Body of pancreas (tissue), 4 donors: ENCODE measurements around the gene TMEM229A. TPM values are rescaled to one million over a fixed set of nuclear protein-coding genes. Genes with fewer than 3 reads are reported as not detected.
"Not testable (repeated sequence)": the region's sequence is repeated elsewhere in the genome, so short reads cannot be mapped to it uniquely, and the experiment has no call there.

ENCODE experiments used
- ATAC-seq: fragments of 150-250 bp; one replicate; pipeline ENCODE4 v1.9.1; 2016
- DNase-seq, 4 donors: peaks; one replicate each; pipeline ENCODE4 v3.0.0-alpha.2; 2019
- H3K27ac ChIP-seq, 4 donors: fragments of 200-600 bp; sonication (generic); 1 replicate in 3 of 4; 2 replicates in 1 of 4; pipeline versions ENCODE4 v1.5.1 to v1.6.1; 2016 to 2019; ENCODE audit warnings: mild to moderate bottlenecking in 1 of 4, mixed read lengths in 1 of 4, moderate library complexity in 1 of 4
- H3K27me3 ChIP-seq, 2 donors: fragments of 200-600 bp; sonication (generic); one replicate each; pipeline ENCODE4 v1.6.0; 2016; ENCODE audit warnings: mild to moderate bottlenecking in 1 of 2
- H3K36me3 ChIP-seq, 2 donors: fragments of 200-600 bp; sonication (generic); replicated peaks in 1 of 2; 2 replicates each; pipeline ENCODE4 v1.5.1; 2016; ENCODE audit warnings: low read depth in 2 of 2; ENCODE audit not compliant: insufficient read depth in 1 of 2
- H3K4me1 ChIP-seq: fragments of 200-600 bp; sonication (generic); one replicate; pipeline ENCODE4 v1.6.0; 2016
- H3K4me3 ChIP-seq, 2 donors: fragments of 200-600 bp; sonication (generic); 1 replicate in 1 of 2; 2 replicates in 1 of 2; pipeline ENCODE4 v1.5.1; 2016 to 2019
- H3K9me3 ChIP-seq, 3 donors: fragments of 200-600 bp; sonication (generic); 1 replicate in 2 of 3; 2 replicates in 1 of 3; pipeline ENCODE4 v1.5.1; 2016
- CTCF ChIP-seq, 7 experiments: fragments of 450-650 bp in 4 of 7; fragments of 200-600 bp in 3 of 7; sonication (generic) in 3 of 7; IDR thresholded peaks; one replicate each; pipeline ENCODE4 v1.5.1; 2016 to 2019; ENCODE audit warnings: antibody characterized with exemption in 7 of 7
- POLR2A ChIP-seq, 3 donors: fragments of 450-650 bp; IDR thresholded peaks; one replicate each; pipeline ENCODE4 v1.6.1; 2016; ENCODE audit warnings: antibody characterized with exemption in 3 of 3, mild to moderate bottlenecking in 2 of 3
- WGBS, 2 donors: methylation state at CpG; one replicate each; pipeline ENCODE4 v1.1.5; 2017; 5-methylcytosine and 5-hydroxymethylcytosine counted together
- intact Hi-C: fragments of 100-400 bp; cut with DNase I; formaldehyde crosslinking; loops from one replicate; pipeline ENCODE4 v1.15.1; 2023
- total RNA-seq, 2 donors: library from RNA; depleted of rRNA; stranded (reverse); fragments of >200 nt; gene quantifications; one replicate each; pipeline ENCODE4 v1.1.0, GENCODE V29; 2016

TMEM229A gene
- not detected for total RNA-seq

GRCh38 chr7:124032369-124033094 lies at the start of gene TMEM229A:
TMEM229A (minus strand) TSS chr7:124033067; CDS start chr7:124033003, 64 bp downstream.
- TF ChIP-seq CTCF (IDR thresholded peaks at IDR 0.05) (no peak), POLR2A (IDR thresholded peaks at IDR 0.05) (no peak)
- WGBS, 2 donors = 0 to 2% methylated on average over 7 to 76 of the region's 87 CpGs
- H3K4me3 ChIP-seq = peak within 1 kb of the TSS; percentile 23 to 45
- DNase-seq (peak; percentile 22 to 59 (median 39)), ATAC-seq (peak; percentile 73)
- no peaks in the 10 kb centered on the region for H3K9me3 ChIP-seq
- intact Hi-C loops = no loop called here
- H3K4me1 ChIP-seq = peaks cover 25% of the 10 kb centered on the region
- H3K27me3 ChIP-seq = peaks cover 0 to 6% of the 10 kb centered on the region in 2 donors
- peak within 1 kb of the TSS in 1 of 4 donors; percentile 15 for H3K27ac ChIP-seq
- no peaks in the 10 kb centered on the region for H3K36me3 ChIP-seq

GRCh38 chr7:124082234-124082633 lies 49.4 kb upstream of the TMEM229A start:
- ATAC-seq, H3K36me3 ChIP-seq, H3K27me3 ChIP-seq, H3K9me3 ChIP-seq, H3K27ac ChIP-seq, DNase-seq, intact Hi-C loops, H3K4me3 ChIP-seq: not testable (repeated sequence)
- 93 to 99% methylated on average over 8 of the region's 8 CpGs for WGBS, 2 donors
- peaks cover 20% of the 10 kb centered on the region for H3K4me1 ChIP-seq

GRCh38 chr7:124077546-124077945 lies 44.7 kb upstream of the TMEM229A start:
- Histone ChIP-seq H3K27ac (no peak overlapping the region), H3K4me1 (no peaks in the 10 kb centered on the region), H3K9me3 (no peaks in the 10 kb centered on the region), H3K4me3 (no peak overlapping the region), H3K27me3 (no peaks in the 10 kb centered on the region), H3K36me3 (no peaks in the 10 kb centered on the region)
- DNase-seq (no peak), ATAC-seq (no peak)
- intact Hi-C loops = no loop called here
- 52 to 75% methylated on average over 3 of the region's 3 CpGs for WGBS, 2 donors
- TF ChIP-seq POLR2A (IDR thresholded peaks at IDR 0.05) (no peak), CTCF (IDR thresholded peaks at IDR 0.05) (no peak)

GRCh38 chr7:124076841-124077240 lies 44.0 kb upstream of the TMEM229A start:
- intact Hi-C loops = no loop called here
- TF ChIP-seq CTCF (IDR thresholded peaks at IDR 0.05) (no peak), POLR2A (IDR thresholded peaks at IDR 0.05) (no peak)
- DNase-seq (no peak), ATAC-seq (no peak)
- Histone ChIP-seq H3K9me3 (no peaks in the 10 kb centered on the region), H3K4me1 (no peaks in the 10 kb centered on the region), H3K27ac (no peak overlapping the region), H3K36me3 (no peaks in the 10 kb centered on the region), H3K27me3 (no peaks in the 10 kb centered on the region), H3K4me3 (no peak overlapping the region)

- no peak for TF ChIP-seq POLR2A (IDR thresholded peaks at IDR 0.05)
- TF ChIP-seq CTCF (IDR thresholded peaks at IDR 0.05) = no peak
- no peak overlapping the region for H3K4me3 ChIP-seq
- no peaks in the 10 kb centered on the region for H3K36me3 ChIP-seq
- H3K27ac ChIP-seq = no peak overlapping the region
- no peaks in the 10 kb centered on the region for H3K27me3 ChIP-seq
- no peaks in the 10 kb centered on the region for H3K9me3 ChIP-seq
- 45 to 53% methylated on average over 1 of the region's 1 CpG for WGBS, 2 donors
- ATAC-seq (no peak), DNase-seq (no peak)
- intact Hi-C loops = no loop called here
- no peaks in the 10 kb centered on the region for H3K4me1 ChIP-seq
Measured at GRCh38 chr7:124074007-124074406, 41.1 kb upstream of the TMEM229A start.
